ENCODE measurements around the gene SMIM3. TPM values are rescaled to one million over a fixed set of nuclear protein-coding genes. Genes with fewer than 3 reads are reported as not detected.

SMIM3 gene
- total RNA-seq, 3 donors from 2014 or later (not counting 1 experiment from before 2014, with no cell fraction given), result 7.0 to 9.4 (median 8.9) TPM

DNA sequence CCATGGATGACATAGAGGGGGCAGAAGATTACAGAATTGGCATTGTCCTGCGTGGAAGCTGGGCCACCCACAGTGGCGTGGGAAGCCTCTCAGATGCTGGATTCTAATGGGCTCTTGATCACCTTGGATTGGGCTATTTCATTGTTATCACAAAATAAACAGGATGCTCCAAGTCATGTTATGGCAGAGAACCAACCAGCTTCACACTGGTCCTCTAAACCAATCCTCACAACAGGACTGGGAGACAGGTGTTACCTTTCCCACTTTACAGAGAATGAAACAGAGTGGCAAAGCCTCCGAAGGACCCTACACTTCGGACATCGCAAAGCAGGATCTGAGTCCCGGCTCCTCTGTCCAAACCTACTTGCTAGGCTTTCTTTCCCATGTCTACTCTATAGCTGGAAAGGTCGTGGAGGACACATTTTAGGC lies 455 bp upstream of the SMIM3 start:
- Mint-ChIP-seq H3K36me3 (no peaks in the 10 kb centered on the region), H3K27me3 (ENCODE audit: low read depth in 2 of 2) (peaks cover 3 to 8% of the 10 kb centered on the region in 2 donors), H3K4me1 (peaks cover 44 to 49% of the 10 kb centered on the region in 2 donors), H3K27ac (peak overlapping the region; percentile 47 to 93), H3K4me3 (peak overlapping the region; percentile 91), H3K9me3 (no peaks in the 10 kb centered on the region)
- Histone ChIP-seq H3K4me1 (ENCODE audit: control insufficient read depth, insufficient read depth, low read length) (peaks cover 38% of the 10 kb centered on the region), H3K27ac (ENCODE audit: low read length) (peak overlapping the region; percentile 54), H3K4me3 (ENCODE audit: low read length) (peak overlapping the region; percentile 80), H3K27me3 (ENCODE audit: control insufficient read depth, insufficient read depth, low read length) (no peaks in the 10 kb centered on the region), H3K36me3 (ENCODE audit: control insufficient read depth, insufficient read depth, low read length) (no peaks in the 10 kb centered on the region), H3K9me3 (ENCODE audit: control insufficient read depth, insufficient read depth, low read length) (no peaks in the 10 kb centered on the region)
- DNase-seq, result no peak
- TF ChIP-seq CTCF (IDR thresholded peaks at IDR 0.05), result no peak
- no peak for ATAC-seq
- intact Hi-C loops (cut with micrococcal nuclease), result loop anchor here (2.0 kb wide), 1 partner anchor 215 kb away; no protein-coding TSS in a partner anchor
- 25% methylated on average over 7 of the region's 7 CpGs for WGBS (ENCODE audit: insufficient coverage)

GRCh38 chr5:150779397-150780186 lies 1.0 kb downstream of the SMIM3 start:
- peak overlapping the region; percentile 54 for H3K27ac ChIP-seq (ENCODE audit: low read length)
- H3K4me1 ChIP-seq (ENCODE audit: control insufficient read depth, insufficient read depth, low read length), result peaks cover 49% of the 10 kb centered on the region
- ATAC-seq, result no peak

GRCh38 chr5:150780187-150780692 lies 1.7 kb downstream of the SMIM3 start:
- Histone ChIP-seq H3K4me3 (ENCODE audit: low read length) (no peak overlapping the region), H3K4me1 (ENCODE audit: control insufficient read depth, insufficient read depth, low read length) (peaks cover 49% of the 10 kb centered on the region), H3K9me3 (ENCODE audit: control insufficient read depth, insufficient read depth, low read length) (no peaks in the 10 kb centered on the region), H3K27ac (ENCODE audit: low read length) (peak overlapping the region; percentile 16), H3K27me3 (ENCODE audit: control insufficient read depth, insufficient read depth, low read length) (no peaks in the 10 kb centered on the region), H3K36me3 (ENCODE audit: control insufficient read depth, insufficient read depth, low read length) (no peaks in the 10 kb centered on the region)
- Mint-ChIP-seq H3K27ac (peak overlapping the region; percentile 64 to 93), H3K27me3 (ENCODE audit: low read depth in 2 of 2) (peaks cover 0 to 7% of the 10 kb centered on the region in 2 donors), H3K4me3 (peak overlapping the region; percentile 56), H3K4me1 (peaks cover 62 to 67% of the 10 kb centered on the region in 2 donors), H3K9me3 (no peaks in the 10 kb centered on the region), H3K36me3 (no peaks in the 10 kb centered on the region)
- TF ChIP-seq CTCF (IDR thresholded peaks at IDR 0.05), result no peak
- WGBS (ENCODE audit: insufficient coverage), result 30% methylated on average over 6 of the region's 6 CpGs
- intact Hi-C loops (cut with micrococcal nuclease), result loop anchor here (5.0 to 10.0 kb wide), 2 partner anchors 67 to 315 kb away; partner anchors contain the start of gene IRGM
- ATAC-seq, result peak; percentile 19 to 33 (median 26)
- peak; percentile 25 to 33 for DNase-seq

More at GRCh38 chr5:150779397-150780186, 1.0 kb downstream of the SMIM3 start:
- no peaks in the 10 kb centered on the region for H3K36me3 Mint-ChIP-seq
- Histone ChIP-seq H3K36me3 (ENCODE audit: control insufficient read depth, insufficient read depth, low read length) (no peaks in the 10 kb centered on the region), H3K4me3 (ENCODE audit: low read length) (peak overlapping the region; percentile 80), H3K9me3 (ENCODE audit: control insufficient read depth, insufficient read depth, low read length) (no peaks in the 10 kb centered on the region), H3K27me3 (ENCODE audit: control insufficient read depth, insufficient read depth, low read length) (no peaks in the 10 kb centered on the region)
- no peaks in the 10 kb centered on the region for H3K9me3 Mint-ChIP-seq
- peak overlapping the region; percentile 91 for H3K4me3 Mint-ChIP-seq
- peaks cover 0 to 8% of the 10 kb centered on the region in 2 donors for H3K27me3 Mint-ChIP-seq (ENCODE audit: low read depth in 2 of 2)
- WGBS (ENCODE audit: insufficient coverage), result 44% methylated on average over 12 of the region's 13 CpGs
- TF ChIP-seq CTCF (IDR thresholded peaks at IDR 0.05), result no peak
- peak in 1 of 2 donors; percentile 9 for DNase-seq
- intact Hi-C loops (cut with micrococcal nuclease), result loop anchor here (2.0 to 10.0 kb wide), 3 partner anchors 68 to 315 kb away; partner anchors contain the start of gene IRGM
- peak overlapping the region; percentile 47 to 93 for H3K27ac Mint-ChIP-seq
- peaks cover 58 to 64% of the 10 kb centered on the region in 2 donors for H3K4me1 Mint-ChIP-seq

All from natural killer cell (primary cell).